ENCODE data around the gene CDC37. TPM values are rescaled to one million over a fixed set of nuclear protein-coding genes. Genes with fewer than 3 reads are reported as not detected.
"Not testable (repeated sequence)": the region's sequence is repeated elsewhere in the genome, so short reads cannot be mapped to it uniquely, and the experiment has no call there.

The CDC37 gene
- total and polyA plus RNA-seq, 9 donors, result 128 to 166 (median 146) TPM

GRCh38 chr19:10398819-10399218, 4.5 kb downstream of the CDC37 start:
- H3K27me3 ChIP-seq (ENCODE audit: control insufficient read depth, insufficient read depth, low read length), result no peaks in the 10 kb centered on the region
- peaks cover 34% of the 10 kb centered on the region for H3K4me1 ChIP-seq (ENCODE audit: control insufficient read depth, insufficient read depth, low read length)
- DNase-seq, result no peak
- H3K9me3 ChIP-seq (replicated peaks; ENCODE audit: control insufficient read depth, low read depth, low read length), result no peaks in the 10 kb centered on the region
- H3K36me3 ChIP-seq (ENCODE audit: control insufficient read depth, insufficient read depth, low read length), result peaks cover 35% of the 10 kb centered on the region
- H3K4me3 ChIP-seq (ENCODE audit: low read length), result no peak overlapping the region
- H3K27ac ChIP-seq (ENCODE audit: low read length), result no peak overlapping the region
- WGBS (ENCODE audit: insufficient coverage), result 86% methylated on average over 5 of the region's 9 CpGs

- no peak overlapping the region for H3K27ac ChIP-seq (ENCODE audit: low read length)
- WGBS (ENCODE audit: insufficient coverage), result 80% methylated on average over 24 of the region's 24 CpGs
- no peak for DNase-seq
- H3K4me3 ChIP-seq (ENCODE audit: low read length), result no peak overlapping the region
- H3K9me3 ChIP-seq (replicated peaks; ENCODE audit: control insufficient read depth, low read depth, low read length), result no peaks in the 10 kb centered on the region
- peaks cover 17% of the 10 kb centered on the region for H3K4me1 ChIP-seq (ENCODE audit: control insufficient read depth, insufficient read depth, low read length)
- peaks cover 61% of the 10 kb centered on the region for H3K36me3 ChIP-seq (ENCODE audit: control insufficient read depth, insufficient read depth, low read length)
- H3K27me3 ChIP-seq (ENCODE audit: control insufficient read depth, insufficient read depth, low read length), result no peaks in the 10 kb centered on the region
Observed at GRCh38 chr19:10395917-10396316, 7.4 kb downstream of the CDC37 start.

- H3K9me3 ChIP-seq (replicated peaks; ENCODE audit: control insufficient read depth, low read depth, low read length), result no peaks in the 10 kb centered on the region
- peaks cover 63% of the 10 kb centered on the region for H3K36me3 ChIP-seq (ENCODE audit: control insufficient read depth, insufficient read depth, low read length)
- DNase-seq, result no peak
- WGBS (ENCODE audit: insufficient coverage), result 94% methylated on average over 9 of the region's 26 CpGs
- peaks cover 12% of the 10 kb centered on the region for H3K4me1 ChIP-seq (ENCODE audit: control insufficient read depth, insufficient read depth, low read length)
- no peak overlapping the region for H3K4me3 ChIP-seq (ENCODE audit: low read length)
- no peaks in the 10 kb centered on the region for H3K27me3 ChIP-seq (ENCODE audit: control insufficient read depth, insufficient read depth, low read length)
- H3K27ac ChIP-seq (ENCODE audit: low read length), result no peak overlapping the region
Observed at GRCh38 chr19:10395436-10395835, 7.9 kb downstream of the CDC37 start.

DNA sequence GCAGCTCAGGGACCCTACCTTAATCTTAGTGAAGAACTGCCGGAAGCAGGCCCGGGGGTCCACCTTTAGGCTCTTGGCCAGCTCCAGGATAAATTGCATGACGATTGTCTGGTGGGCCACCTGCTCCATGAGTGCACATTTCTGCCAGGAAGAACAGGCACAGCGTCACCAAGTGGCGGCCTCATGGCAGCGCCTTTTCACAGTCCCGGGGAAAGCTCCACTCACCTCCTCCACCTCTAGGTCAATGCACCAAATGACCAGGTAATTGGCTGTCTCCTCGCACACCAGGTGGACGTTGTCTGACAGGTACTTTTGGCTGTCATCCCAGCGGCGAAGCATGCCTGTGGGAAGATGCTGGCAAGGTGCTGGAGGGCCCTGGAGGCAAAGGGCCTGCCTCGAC, 8.3 kb downstream of the CDC37 start:
- Histone ChIP-seq H3K9me3 (replicated peaks; ENCODE audit: control insufficient read depth, low read depth, low read length) (no peaks in the 10 kb centered on the region), H3K36me3 (ENCODE audit: control insufficient read depth, insufficient read depth, low read length) (peaks cover 59% of the 10 kb centered on the region), H3K27ac (ENCODE audit: low read length) (no peak overlapping the region), H3K4me3 (ENCODE audit: low read length) (no peak overlapping the region), H3K27me3 (ENCODE audit: control insufficient read depth, insufficient read depth, low read length) (no peaks in the 10 kb centered on the region), H3K4me1 (ENCODE audit: control insufficient read depth, insufficient read depth, low read length) (peaks cover 8% of the 10 kb centered on the region)
- 93% methylated on average over 11 of the region's 12 CpGs for WGBS (ENCODE audit: insufficient coverage)
- no peak for DNase-seq

GRCh38 chr19:10393137-10393536, 10.2 kb downstream of the CDC37 start:
- H3K9me3 ChIP-seq (replicated peaks; ENCODE audit: control insufficient read depth, low read depth, low read length), result no peaks in the 10 kb centered on the region
- WGBS (ENCODE audit: insufficient coverage), result 92% methylated on average over 22 of the region's 24 CpGs
- peaks cover 51% of the 10 kb centered on the region for H3K36me3 ChIP-seq (ENCODE audit: control insufficient read depth, insufficient read depth, low read length)
- H3K4me1 ChIP-seq (ENCODE audit: control insufficient read depth, insufficient read depth, low read length), result peaks cover 3% of the 10 kb centered on the region
- H3K4me3 ChIP-seq (ENCODE audit: low read length), result no peak overlapping the region
- H3K27me3 ChIP-seq (ENCODE audit: control insufficient read depth, insufficient read depth, low read length), result no peaks in the 10 kb centered on the region
- H3K27ac ChIP-seq (ENCODE audit: low read length), result no peak overlapping the region
- no peak for DNase-seq

GRCh38 chr19:10392120-10392519, 11.2 kb downstream of the CDC37 start:
- peaks cover 3% of the 10 kb centered on the region for H3K4me1 ChIP-seq (ENCODE audit: control insufficient read depth, insufficient read depth, low read length)
- H3K4me3 ChIP-seq (ENCODE audit: low read length), result no peak overlapping the region
- H3K27me3 ChIP-seq (ENCODE audit: control insufficient read depth, insufficient read depth, low read length), result no peaks in the 10 kb centered on the region
- WGBS (ENCODE audit: insufficient coverage), result no CpG with 5 or more reads among the region's 6 CpGs
- no peak for DNase-seq
- no peak overlapping the region for H3K27ac ChIP-seq (ENCODE audit: low read length)
- peaks cover 45% of the 10 kb centered on the region for H3K36me3 ChIP-seq (ENCODE audit: control insufficient read depth, insufficient read depth, low read length)
- H3K9me3 ChIP-seq (replicated peaks; ENCODE audit: control insufficient read depth, low read depth, low read length), result no peaks in the 10 kb centered on the region

DNA sequence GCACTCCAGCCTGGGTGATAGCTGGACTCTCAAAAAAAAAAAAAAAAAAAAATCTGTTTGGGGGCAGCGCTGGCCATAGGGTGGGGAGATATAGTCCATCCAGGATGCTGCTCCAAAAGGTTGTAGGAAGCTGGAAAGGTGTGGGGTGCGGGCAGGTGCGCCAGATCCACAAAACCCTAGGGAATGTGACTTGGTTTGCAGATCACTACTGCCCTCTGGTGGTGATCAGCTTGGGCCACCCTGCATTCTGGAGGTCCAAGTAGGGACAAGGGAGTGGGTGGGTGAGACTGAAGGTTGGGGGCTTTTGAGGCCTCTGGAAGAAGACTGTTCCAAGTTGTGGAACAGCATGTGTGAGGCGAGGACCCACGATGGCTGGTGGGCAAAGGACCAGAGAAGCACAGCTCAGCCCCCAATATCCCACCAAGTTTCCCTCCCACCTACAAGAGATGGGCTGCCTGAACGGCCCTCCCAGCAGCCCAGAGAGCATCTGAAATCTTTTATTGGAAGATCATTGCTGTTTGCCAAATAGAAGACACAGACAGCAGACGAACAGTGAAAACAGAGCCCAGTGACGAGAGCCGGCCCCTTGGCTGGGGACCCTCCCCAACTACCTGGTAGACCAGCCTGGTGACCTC, 12.6 kb downstream of the CDC37 start:
- Histone ChIP-seq H3K9me3 (replicated peaks; ENCODE audit: control insufficient read depth, low read depth, low read length) (no peaks in the 10 kb centered on the region), H3K4me3 (ENCODE audit: low read length) (no peak overlapping the region), H3K36me3 (ENCODE audit: control insufficient read depth, insufficient read depth, low read length) (peaks cover 45% of the 10 kb centered on the region), H3K4me1 (ENCODE audit: control insufficient read depth, insufficient read depth, low read length) (peaks cover 3% of the 10 kb centered on the region), H3K27ac (ENCODE audit: low read length) (no peak overlapping the region), H3K27me3 (ENCODE audit: control insufficient read depth, insufficient read depth, low read length) (no peaks in the 10 kb centered on the region)
- 38% methylated on average over 6 of the region's 9 CpGs for WGBS (ENCODE audit: insufficient coverage)
- DNase-seq, result peak; percentile 68

DNA sequence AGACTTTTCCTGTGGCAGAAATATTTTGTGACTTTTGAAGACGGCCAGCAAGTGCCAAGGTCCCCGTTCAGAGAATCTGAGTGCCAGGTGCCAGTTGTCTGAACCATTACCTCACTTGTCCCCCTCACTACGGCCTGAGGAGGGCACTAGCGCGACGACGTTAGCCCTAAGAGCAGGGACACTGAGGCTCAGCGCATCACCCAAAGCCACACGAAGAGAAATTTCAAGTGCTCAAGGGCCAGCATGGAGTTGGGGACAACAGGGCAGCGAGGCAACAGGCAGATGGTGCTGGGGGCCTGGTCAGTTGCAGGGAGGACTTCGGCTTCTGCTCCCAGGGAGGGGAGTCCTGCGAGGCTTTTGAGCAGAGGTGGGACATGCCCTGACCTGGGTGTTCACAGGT, 13.5 kb downstream of the CDC37 start:
- Histone ChIP-seq H3K4me1 (ENCODE audit: control insufficient read depth, insufficient read depth, low read length) (peaks cover 3% of the 10 kb centered on the region), H3K9me3 (replicated peaks; ENCODE audit: control insufficient read depth, low read depth, low read length) (no peaks in the 10 kb centered on the region), H3K27ac (ENCODE audit: low read length) (no peak overlapping the region), H3K4me3 (ENCODE audit: low read length) (no peak overlapping the region), H3K36me3 (ENCODE audit: control insufficient read depth, insufficient read depth, low read length) (peaks cover 40% of the 10 kb centered on the region), H3K27me3 (ENCODE audit: control insufficient read depth, insufficient read depth, low read length) (no peaks in the 10 kb centered on the region)
- WGBS (ENCODE audit: insufficient coverage), result 62% methylated on average over 12 of the region's 12 CpGs
- DNase-seq, result no peak

DNA sequence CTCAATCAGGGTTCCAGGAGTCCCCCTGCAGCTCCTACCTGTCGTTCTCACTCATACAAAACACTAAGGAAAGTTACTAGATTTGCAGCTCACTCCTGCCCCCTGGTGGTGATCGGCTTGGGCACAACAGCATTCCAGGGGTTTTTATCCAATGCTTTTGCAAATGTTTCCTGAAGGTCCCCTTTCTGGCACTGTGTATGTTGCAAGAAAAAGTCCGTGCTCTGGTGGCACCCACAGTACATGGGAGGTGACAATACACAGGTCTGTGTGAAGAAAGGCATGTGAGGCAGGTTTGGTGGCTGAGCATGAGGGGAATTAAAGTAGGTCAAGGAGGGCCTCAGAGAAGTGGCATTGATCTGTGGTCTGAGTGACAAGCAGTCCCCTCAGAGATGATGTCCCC, 14.4 kb downstream of the CDC37 start:
- H3K36me3 ChIP-seq (ENCODE audit: control insufficient read depth, insufficient read depth, low read length), result peaks cover 33% of the 10 kb centered on the region
- WGBS (ENCODE audit: insufficient coverage), result 0% methylated on average over 3 of the region's 3 CpGs
- no peaks in the 10 kb centered on the region for H3K9me3 ChIP-seq (replicated peaks; ENCODE audit: control insufficient read depth, low read depth, low read length)
- no peak overlapping the region for H3K27ac ChIP-seq (ENCODE audit: low read length)
- no peaks in the 10 kb centered on the region for H3K27me3 ChIP-seq (ENCODE audit: control insufficient read depth, insufficient read depth, low read length)
- peaks cover 3% of the 10 kb centered on the region for H3K4me1 ChIP-seq (ENCODE audit: control insufficient read depth, insufficient read depth, low read length)
- no peak overlapping the region for H3K4me3 ChIP-seq (ENCODE audit: low read length)
- peak; percentile 84 for DNase-seq

- Histone ChIP-seq H3K4me1 (ENCODE audit: control insufficient read depth, insufficient read depth, low read length) (peaks cover 11% of the 10 kb centered on the region), H3K9me3 (replicated peaks; ENCODE audit: control insufficient read depth, low read depth, low read length) (no peaks in the 10 kb centered on the region), H3K27ac (ENCODE audit: low read length) (no peak overlapping the region), H3K27me3 (ENCODE audit: control insufficient read depth, insufficient read depth, low read length) (no peaks in the 10 kb centered on the region), H3K4me3 (ENCODE audit: low read length) (no peak overlapping the region), H3K36me3 (ENCODE audit: control insufficient read depth, insufficient read depth, low read length) (no peaks in the 10 kb centered on the region)
- DNase-seq, result no peak
- WGBS (ENCODE audit: insufficient coverage), result 59% methylated on average over 4 of the region's 9 CpGs
Observed at GRCh38 chr19:10384580-10384979, 18.8 kb downstream of the CDC37 start.

- WGBS (ENCODE audit: insufficient coverage), result 83% methylated on average over 1 of the region's 8 CpGs
- not testable (repeated sequence) for DNase-seq; H3K36me3 ChIP-seq (ENCODE audit: control insufficient read depth, insufficient read depth, low read length); H3K27me3 ChIP-seq (ENCODE audit: control insufficient read depth, insufficient read depth, low read length); H3K4me3 ChIP-seq (ENCODE audit: low read length); H3K27ac ChIP-seq (ENCODE audit: low read length); H3K9me3 ChIP-seq (replicated peaks; ENCODE audit: control insufficient read depth, low read depth, low read length)
- H3K4me1 ChIP-seq (ENCODE audit: control insufficient read depth, insufficient read depth, low read length), result peaks cover 11% of the 10 kb centered on the region
Observed at GRCh38 chr19:10383223-10383499, 20.2 kb downstream of the CDC37 start.
